GM20431 (cell line): Measurements from ENCODE around the gene GSTM4.

Source experiments
- in situ Hi-C: fragments of 300-500 bp; cut with MseI, MboI; formaldehyde crosslinking; loops from one replicate; pipeline ENCODE4 v1.15.0; 2020; ENCODE audit warnings: low sequenced_read_pairs; ENCODE audit not compliant: unreplicated experiment

The GSTM4 gene

DNA sequence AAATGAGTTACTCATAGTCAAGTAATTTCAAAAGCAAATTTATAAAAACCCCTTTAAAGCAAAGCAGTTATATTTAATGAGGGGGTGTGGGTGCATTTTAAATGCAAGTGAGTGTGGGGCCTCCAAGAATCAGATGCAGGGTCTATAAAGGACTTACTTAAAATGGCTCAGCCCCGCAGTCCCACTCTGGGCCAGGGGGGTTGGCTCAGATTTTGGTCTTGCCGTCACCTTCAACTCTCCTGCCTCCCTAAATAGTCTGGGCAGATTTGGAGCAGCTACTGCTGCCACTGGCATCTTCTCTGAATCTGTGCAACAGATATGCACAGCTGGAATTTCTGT is 20.1 kb upstream of the GSTM4 start:
- in situ Hi-C loops: loop anchor here (25.0 kb wide), 1 partner anchor 351 kb away; the partner anchor contains the start of gene AHCYL1

GRCh38 chr1:109636201-109636952 is 19.5 kb upstream of the GSTM4 start:
- in situ Hi-C loops: loop anchor here (25.0 kb wide), 1 partner anchor 351 kb away; the partner anchor contains the start of gene AHCYL1

- in situ Hi-C loops: loop anchor here (25.0 kb wide), 1 partner anchor 350 kb away; the partner anchor contains the start of gene AHCYL1
Observed at GRCh38 chr1:109637446-109637845, 18.5 kb upstream of the GSTM4 start.

DNA sequence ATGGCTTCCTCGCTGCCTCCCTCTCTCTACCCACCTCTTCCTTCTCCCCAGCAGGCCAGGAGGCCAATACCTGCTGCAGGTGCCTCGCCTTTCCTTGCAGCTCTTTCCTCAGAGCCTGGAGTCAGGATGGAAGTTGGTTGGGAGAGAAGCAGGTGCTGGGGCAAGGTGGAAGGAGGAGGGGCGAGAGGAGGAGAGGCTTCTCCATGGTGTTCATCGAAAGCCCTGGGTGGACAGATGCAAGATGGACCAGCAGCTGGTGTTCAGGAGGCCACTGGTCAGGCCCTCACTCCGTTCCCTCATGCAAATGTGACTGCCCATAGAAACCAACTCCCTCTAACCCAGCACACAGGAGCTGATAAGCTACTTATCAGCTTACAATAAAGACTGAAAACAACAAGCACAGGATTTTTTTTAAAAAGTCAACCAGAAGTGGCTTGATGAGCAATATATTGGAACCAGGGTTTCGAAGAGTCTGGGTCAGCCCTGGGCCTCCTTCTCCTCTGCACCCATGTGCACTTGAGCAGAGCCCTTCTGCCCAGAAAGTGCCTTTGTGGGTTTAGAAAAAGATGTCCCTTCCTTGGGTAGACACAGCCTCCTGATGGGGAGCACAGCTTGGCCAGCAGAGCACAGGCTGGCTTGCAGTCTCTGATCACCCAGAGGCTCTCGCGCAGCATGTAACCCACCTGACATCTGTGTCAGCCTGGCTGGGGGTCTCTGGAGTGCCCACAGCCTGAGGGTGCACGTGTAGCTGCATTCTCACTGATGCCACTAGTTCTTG is 16.6 kb upstream of the GSTM4 start:
- in situ Hi-C loops: loop anchor here (25.0 kb wide), 1 partner anchor 348 kb away; the partner anchor contains the start of gene AHCYL1

DNA sequence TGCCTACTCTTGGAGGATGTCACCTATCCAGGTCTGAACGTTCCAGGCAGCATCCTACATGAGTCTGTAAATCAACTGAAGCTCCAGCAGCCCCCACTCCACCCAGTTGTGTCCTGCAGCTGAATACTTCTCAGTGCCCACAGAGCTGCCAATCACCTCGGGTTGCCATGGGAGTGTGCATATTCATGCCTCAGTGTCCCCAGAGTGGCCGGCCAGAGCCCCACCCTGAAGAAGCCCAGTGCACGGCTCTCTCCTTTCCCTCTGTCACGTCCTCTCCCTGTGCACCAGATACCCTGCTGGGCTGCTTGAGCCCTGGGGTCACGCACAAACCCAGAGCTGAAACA is 16.1 kb upstream of the GSTM4 start:
- in situ Hi-C loops: loop anchor here (25.0 kb wide), 1 partner anchor 347 kb away; the partner anchor contains the start of gene AHCYL1

DNA sequence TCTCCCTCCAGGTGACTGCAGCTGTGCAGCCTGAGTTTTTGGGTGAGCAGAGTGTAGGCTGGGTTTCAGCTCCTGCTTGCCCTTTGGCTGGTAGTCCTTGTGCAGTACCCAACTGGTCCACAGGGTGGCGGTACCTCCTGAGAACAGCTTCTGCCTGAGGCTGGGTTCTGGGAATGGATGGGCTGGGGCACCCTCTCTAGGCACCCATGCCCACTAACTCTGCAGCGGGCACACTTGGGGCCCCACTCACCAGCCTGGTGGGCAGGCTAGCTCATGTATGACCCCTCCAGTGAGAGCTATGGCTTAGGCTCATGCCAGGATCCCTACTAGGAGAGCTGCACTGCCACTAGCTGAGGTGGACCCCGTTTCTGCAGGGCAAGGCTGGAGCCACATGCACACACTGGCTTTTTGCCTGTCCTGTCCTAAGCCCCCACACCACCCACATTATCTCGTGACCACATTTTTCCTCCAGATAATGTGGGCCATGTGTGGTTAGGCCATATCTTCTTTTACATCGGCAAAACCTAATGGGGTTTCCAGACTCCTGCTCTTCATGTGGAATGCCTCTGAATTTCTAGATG is 15.5 kb upstream of the GSTM4 start:
- in situ Hi-C loops: loop anchor here (25.0 kb wide), 1 partner anchor 347 kb away; the partner anchor contains the start of gene AHCYL1

GRCh38 chr1:109641078-109641740 is 14.7 kb upstream of the GSTM4 start:
- in situ Hi-C loops: loop anchor here (25.0 kb wide), 1 partner anchor 346 kb away; the partner anchor contains the start of gene AHCYL1

GRCh38 chr1:109641861-109642260 is 14.0 kb upstream of the GSTM4 start:
- in situ Hi-C loops: loop anchor here (25.0 kb wide), 1 partner anchor 345 kb away; the partner anchor contains the start of gene AHCYL1

GRCh38 chr1:109642626-109643025 is 13.3 kb upstream of the GSTM4 start:
- in situ Hi-C loops: loop anchor here (25.0 kb wide), 1 partner anchor 345 kb away; the partner anchor contains the start of gene AHCYL1

GRCh38 chr1:109643385-109644230 is 12.3 kb upstream of the GSTM4 start:
- in situ Hi-C loops: loop anchor here (25.0 kb wide), 1 partner anchor 344 kb away; the partner anchor contains the start of gene AHCYL1

DNA sequence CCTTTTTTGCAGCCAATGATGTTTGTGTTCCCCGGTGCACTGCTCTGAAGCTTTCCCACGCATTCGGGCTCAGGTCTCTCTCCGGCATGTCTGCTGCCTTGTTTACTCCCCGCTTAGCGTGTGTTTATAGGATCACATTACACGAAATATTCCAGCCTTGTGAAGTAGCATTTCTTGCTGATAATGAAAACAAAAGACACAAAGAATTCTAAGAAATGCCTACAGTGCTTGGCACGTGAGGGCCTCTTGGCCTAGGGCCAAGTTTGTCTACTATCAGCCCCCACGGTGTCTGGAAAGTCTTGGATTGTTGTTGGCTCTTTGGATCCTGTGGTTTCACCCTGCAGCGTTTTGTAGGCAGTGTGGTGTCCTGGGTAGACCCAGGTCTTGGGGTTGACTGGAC is 11.2 kb upstream of the GSTM4 start:
- in situ Hi-C loops: loop anchor here (25.0 kb wide), 1 partner anchor 343 kb away; the partner anchor contains the start of gene AHCYL1

DNA sequence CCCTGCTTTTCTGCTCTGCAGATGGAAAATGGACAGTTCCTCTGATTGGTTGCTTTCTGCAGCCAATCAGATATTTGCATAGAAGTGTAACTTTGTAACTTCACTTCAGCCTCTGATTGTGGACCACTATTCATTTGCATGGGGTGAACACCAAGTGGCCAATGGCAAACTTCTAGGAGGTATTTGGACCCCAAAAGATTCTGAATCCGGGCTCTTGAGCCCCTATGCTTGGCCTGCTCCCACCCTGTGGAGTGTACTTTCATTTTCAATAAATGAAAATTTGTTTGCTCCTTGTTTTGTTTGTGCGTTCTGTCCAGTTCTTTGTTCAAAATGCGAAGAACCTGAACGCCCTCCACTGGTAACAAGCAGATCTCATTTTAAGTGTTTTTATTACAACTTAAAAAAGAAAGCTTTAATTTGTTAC is 6.4 kb upstream of the GSTM4 start:
- in situ Hi-C loops: loop anchor here (25.0 kb wide), 1 partner anchor 338 kb away; the partner anchor contains the start of gene AHCYL1

- in situ Hi-C loops: loop anchor here (25.0 kb wide), 1 partner anchor 112 kb away; the partner anchor contains the start of gene EPS8L3
Observed at GRCh38 chr1:109650609-109651008, 5.3 kb upstream of the GSTM4 start.

DNA sequence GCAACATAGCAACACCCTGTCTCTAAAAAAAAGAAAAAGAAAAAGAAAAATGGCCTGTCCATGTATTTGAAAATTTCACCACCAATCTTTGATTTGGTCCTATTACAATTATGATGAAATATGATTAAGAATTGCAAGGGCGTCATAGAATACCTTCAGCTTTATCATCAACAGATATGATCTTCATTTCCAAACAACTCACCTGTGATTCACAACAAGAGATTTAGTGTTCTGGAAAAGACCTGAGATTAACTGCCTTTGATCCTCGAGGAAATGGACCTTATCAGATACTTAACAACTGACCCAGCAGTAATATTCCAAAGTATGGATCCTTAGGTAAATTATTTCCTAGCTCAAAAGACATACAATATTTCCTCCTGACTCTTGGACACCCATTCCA is 3.5 kb upstream of the GSTM4 start:
- in situ Hi-C loops: loop anchor here (25.0 kb wide), 1 partner anchor 110 kb away; the partner anchor contains the start of gene EPS8L3

DNA sequence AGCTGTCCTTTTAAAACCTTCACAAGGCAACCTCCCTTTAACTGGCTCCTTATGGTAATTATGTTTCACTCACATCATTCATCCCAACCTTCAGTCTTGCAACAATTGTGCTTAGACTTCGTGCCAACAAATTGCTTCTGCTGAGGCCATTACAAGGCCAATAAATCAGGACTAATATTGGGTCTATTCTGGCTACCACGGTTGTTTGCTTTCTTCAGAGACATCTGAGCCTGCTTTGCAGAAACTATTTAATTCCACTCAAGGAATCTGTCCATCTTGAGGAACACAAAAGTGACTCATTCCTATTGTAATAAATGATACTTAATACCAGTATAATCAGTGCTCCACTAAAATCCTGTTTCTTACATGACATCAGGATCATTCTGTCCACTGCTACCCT is 2.6 kb upstream of the GSTM4 start:
- in situ Hi-C loops: loop anchor here (25.0 kb wide), 1 partner anchor 109 kb away; the partner anchor contains the start of gene EPS8L3

GRCh38 chr1:109654519-109654918 is 1.4 kb upstream of the GSTM4 start:
- in situ Hi-C loops: loop anchor here (25.0 kb wide), 1 partner anchor 108 kb away; the partner anchor contains the start of gene EPS8L3

- in situ Hi-C loops: loop anchor here (25.0 kb wide), 1 partner anchor 105 kb away; the partner anchor contains the start of gene EPS8L3
Observed at GRCh38 chr1:109657395-109657794, 1.5 kb downstream of the GSTM4 start.

DNA sequence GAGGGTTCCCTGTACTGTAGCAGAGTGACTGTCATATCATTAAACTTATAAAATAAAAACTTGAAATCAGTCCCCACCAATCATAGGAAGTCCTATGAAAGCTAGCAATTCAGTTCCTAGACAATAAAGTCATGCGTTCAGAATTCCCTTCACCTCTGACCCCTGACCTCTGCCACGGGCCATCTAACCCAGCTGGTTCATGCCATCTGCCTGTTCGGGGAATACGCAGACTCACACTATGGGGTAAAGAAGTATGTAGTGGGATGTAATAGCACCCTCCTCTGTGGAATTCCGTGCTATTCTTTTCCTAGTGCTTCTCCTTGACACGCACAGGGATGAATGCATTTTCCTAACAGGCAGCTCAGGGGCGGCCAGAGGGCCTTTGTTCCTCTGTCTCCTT is 2.1 kb downstream of the GSTM4 start:
- in situ Hi-C loops: loop anchor here (25.0 kb wide), 1 partner anchor 104 kb away; the partner anchor contains the start of gene EPS8L3
